Prostate gland (tissue), 2 donors: ENCODE data around the gene TATDN2.

Experiments used
- CTCF ChIP-seq, 4 experiments: fragments of 200-600 bp in 2 of 4; fragments of 450-650 bp in 2 of 4; sonication (generic) in 2 of 4; IDR thresholded peaks; 1 replicate in 3 of 4; 2 replicates in 1 of 4; pipeline ENCODE4 v1.5.1; 2016 to 2019; ENCODE audit warnings: antibody characterized with exemption in 4 of 4, mild to moderate bottlenecking in 2 of 4, moderate library complexity in 2 of 4
- POLR2A ChIP-seq: fragments of 450-650 bp; IDR thresholded peaks from one replicate; pipeline ENCODE4 v1.6.1; 2016; ENCODE audit warnings: antibody characterized with exemption, mild to moderate bottlenecking

- TF ChIP-seq CTCF (IDR thresholded peaks at IDR 0.05) (no peak), POLR2A (no peak)
Observed at GRCh38 chr3:10315101-10315500, 66.8 kb downstream of the TATDN2 start.
